ENCODE measurements around the gene LZTR1. TPM values are rescaled to one million over a fixed set of nuclear protein-coding genes. Genes with fewer than 3 reads are reported as not detected.

The LZTR1 gene
- total and polyA plus RNA-seq, 2 of the 4 experiments (the other 2 are of a cell fraction): 22.8 to 41.3 TPM

DNA sequence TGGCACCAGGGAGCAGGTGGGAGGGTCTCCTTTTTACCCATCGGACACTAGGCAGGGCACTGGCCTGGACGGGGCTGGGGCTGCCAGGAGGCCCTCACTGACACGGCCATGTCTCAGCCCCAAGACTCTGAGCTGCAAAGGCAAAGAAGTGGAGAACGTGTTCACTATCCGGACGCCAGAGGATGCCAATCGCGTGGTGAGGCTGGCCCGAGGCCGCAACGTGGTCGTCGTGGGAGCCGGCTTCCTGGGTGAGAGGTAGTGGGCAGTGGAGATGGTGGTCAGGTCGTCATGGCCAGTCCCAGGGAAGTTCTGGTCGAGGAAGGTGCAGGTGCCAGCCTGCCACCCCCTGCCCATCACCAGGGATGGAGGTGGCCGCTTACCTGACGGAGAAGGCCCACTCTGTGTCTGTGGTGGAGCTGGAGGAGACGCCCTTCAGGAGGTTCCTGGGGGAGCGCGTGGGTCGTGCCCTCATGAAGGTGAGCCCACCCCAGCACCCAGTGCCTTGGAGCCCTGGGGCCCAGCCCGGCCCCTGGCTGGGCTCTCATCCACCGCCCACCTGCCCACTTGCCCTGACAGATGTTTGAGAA is 5.7 kb upstream of the LZTR1 start:
- no peak overlapping the region for H3K9ac ChIP-seq (ENCODE audit: low read depth, low read length)
- peaks cover 3 to 10% of the 10 kb centered on the region in 2 experiments; a peak in 3 of 4 replicates for H3K79me1 ChIP-seq (ENCODE audit: low read depth in 1 of 2, low read length in 2 of 2)
- H3K4me1 ChIP-seq (ENCODE audit: control insufficient read depth, insufficient read depth, low read length): peaks cover 2% of the 10 kb centered on the region
- H2AK5ac ChIP-seq (ENCODE audit: low read depth, low read length): no peak overlapping the region
- BruUV-seq (replicated peaks): no TSS peak
- H3K9me3 ChIP-seq (ENCODE audit: control insufficient read depth, insufficient read depth, low read length): peaks cover 10% of the 10 kb centered on the region
- dilution Hi-C loops (cut with HindIII; ENCODE audit: low sequenced_read_pairs, unreplicated experiment): no loop called here
- no peak overlapping the region for H2BK5ac ChIP-seq (ENCODE audit: low read depth, low read length, poor library complexity, severe bottlenecking)
- no peak overlapping the region for H2BK15ac ChIP-seq (ENCODE audit: low read depth, low read length)
- H3K27ac ChIP-seq (ENCODE audit: insufficient read depth, low read length): no peak overlapping the region
- in situ Hi-C loops (cut with MboI; ENCODE audit: low sequenced_read_pairs): no loop called here
- peaks cover 17% of the 10 kb centered on the region; the same call in 1 of the 2 replicates for H3K9me1 ChIP-seq (ENCODE audit: insufficient read depth, low read length)
- H3K56ac ChIP-seq (ENCODE audit: extremely low read depth, insufficient read depth, low read length): no peak overlapping the region
- H3K36me3 ChIP-seq (ENCODE audit: control insufficient read depth, insufficient read depth, low read length): no peaks in the 10 kb centered on the region
- H3K27me3 ChIP-seq (ENCODE audit: control insufficient read depth, insufficient read depth, low read length): peaks cover 2% of the 10 kb centered on the region; the same call in 1 of the 2 replicates
- WGBS, 2 experiments (ENCODE audit: extremely low coverage in 2 of 2, insufficient read length in 1 of 2): 84% methylated on average over 14 of the region's 24 CpGs; no CpG with 5 or more reads in 1 of the 2 experiments
- ChIA-PET POLR2A (ENCODE audit: unreplicated experiment) (no interaction called here), CTCF (no interaction called here)
- H3K18ac ChIP-seq (ENCODE audit: low read depth, low read length): no peak overlapping the region
- no peak overlapping the region for H2AFZ ChIP-seq (replicated peaks; ENCODE audit: low read length, poor library complexity)
- TF ChIP-seq MXI1 (IDR thresholded peaks at IDR 0.05; ENCODE audit: borderline replicate concordance, low read depth, low read length) (no peak), CEBPB (IDR thresholded peaks at IDR 0.05; ENCODE audit: low read depth, low read length) (no peak), FOS (IDR thresholded peaks at IDR 0.05; ENCODE audit: low read depth, low read length) (no peak), RAD21 (IDR thresholded peaks at IDR 0.05; ENCODE audit: low read length) (no peak), RFX5 (IDR thresholded peaks at IDR 0.05; ENCODE audit: low read depth, low read length) (no peak), SMC3 (IDR thresholded peaks at IDR 0.05; ENCODE audit: low read depth, low read length) (no peak)
- TF ChIP-seq, protein P1, sequence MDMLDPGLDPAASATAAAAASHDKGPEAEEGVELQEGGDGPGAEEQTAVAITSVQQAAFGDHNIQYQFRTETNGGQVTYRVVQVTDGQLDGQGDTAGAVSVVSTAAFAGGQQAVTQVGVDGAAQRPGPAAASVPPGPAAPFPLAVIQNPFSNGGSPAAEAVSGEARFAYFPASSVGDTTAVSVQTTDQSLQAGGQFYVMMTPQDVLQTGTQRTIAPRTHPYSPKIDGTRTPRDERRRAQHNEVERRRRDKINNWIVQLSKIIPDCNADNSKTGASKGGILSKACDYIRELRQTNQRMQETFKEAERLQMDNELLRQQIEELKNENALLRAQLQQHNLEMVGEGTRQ (IDR thresholded peaks at IDR 0.05; ENCODE audit: low read depth, low read length): no peak
- TF ChIP-seq, protein P2, sequence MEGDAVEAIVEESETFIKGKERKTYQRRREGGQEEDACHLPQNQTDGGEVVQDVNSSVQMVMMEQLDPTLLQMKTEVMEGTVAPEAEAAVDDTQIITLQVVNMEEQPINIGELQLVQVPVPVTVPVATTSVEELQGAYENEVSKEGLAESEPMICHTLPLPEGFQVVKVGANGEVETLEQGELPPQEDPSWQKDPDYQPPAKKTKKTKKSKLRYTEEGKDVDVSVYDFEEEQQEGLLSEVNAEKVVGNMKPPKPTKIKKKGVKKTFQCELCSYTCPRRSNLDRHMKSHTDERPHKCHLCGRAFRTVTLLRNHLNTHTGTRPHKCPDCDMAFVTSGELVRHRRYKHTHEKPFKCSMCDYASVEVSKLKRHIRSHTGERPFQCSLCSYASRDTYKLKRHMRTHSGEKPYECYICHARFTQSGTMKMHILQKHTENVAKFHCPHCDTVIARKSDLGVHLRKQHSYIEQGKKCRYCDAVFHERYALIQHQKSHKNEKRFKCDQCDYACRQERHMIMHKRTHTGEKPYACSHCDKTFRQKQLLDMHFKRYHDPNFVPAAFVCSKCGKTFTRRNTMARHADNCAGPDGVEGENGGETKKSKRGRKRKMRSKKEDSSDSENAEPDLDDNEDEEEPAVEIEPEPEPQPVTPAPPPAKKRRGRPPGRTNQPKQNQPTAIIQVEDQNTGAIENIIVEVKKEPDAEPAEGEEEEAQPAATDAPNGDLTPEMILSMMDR (conservative IDR thresholded peaks at IDR 0.05; ENCODE audit: low read depth, low read length): no peak
- no peak overlapping the region for H4K8ac ChIP-seq (ENCODE audit: low read depth in 2 of 2, low read length in 2 of 2)
- no peak overlapping the region for H2AK9ac ChIP-seq (replicated peaks; ENCODE audit: low read depth, low read length, poor library complexity)
- no peaks in the 10 kb centered on the region for H4K20me1 ChIP-seq (ENCODE audit: insufficient read depth, low read length)
- no peak overlapping the region for H2BK20ac ChIP-seq (ENCODE audit: low read depth, low read length)
- intact Hi-C loops (cut with micrococcal nuclease): no loop called here
- DNase-seq: no peak
- ATAC-seq (ENCODE audit: low read depth): no peak
- no peak overlapping the region for H4K5ac ChIP-seq (ENCODE audit: low read depth, low read length)
- H3K23ac ChIP-seq (ENCODE audit: low read depth, low read length): no peak overlapping the region
- H4K91ac ChIP-seq (ENCODE audit: insufficient read depth, low read depth, low read length): no peak overlapping the region
- no peak overlapping the region for H3K4me3 ChIP-seq (ENCODE audit: insufficient read depth, low read depth, low read length)
- H3K4ac ChIP-seq (ENCODE audit: low read depth, low read length): no peak overlapping the region
- no peak overlapping the region for H3K14ac ChIP-seq (replicated peaks; ENCODE audit: low read depth, low read length)
- H2BK120ac ChIP-seq (ENCODE audit: low read depth, low read length): no peak overlapping the region
- no peak overlapping the region for H3K4me2 ChIP-seq (ENCODE audit: low read depth, low read length)
